Stimulated activated naive CD8-positive, alpha-beta T cell treated with anti-CD3 and anti-CD28 coated beads, Interleukin-15, Interleukin-2, amounts not matched to agents 100 ng/mL and 50 ng/mL, for 24 hours (primary cell): ENCODE measurements around the gene PKP1.
"Not testable (repeated sequence)": the region's sequence is repeated elsewhere in the genome, so short reads cannot be mapped to it uniquely, and the experiment has no call there.

ENCODE experiments used
- H3K27ac Mint-ChIP-seq: one replicate; pipeline ENCODE4 v1.8.0; 2021; ENCODE audit warnings: mild to moderate bottlenecking, mixed read lengths
- H3K27me3 Mint-ChIP-seq: one replicate; pipeline ENCODE4 v1.8.0; 2021; ENCODE audit warnings: mixed read lengths
- H3K36me3 Mint-ChIP-seq: one replicate; pipeline ENCODE4 v1.8.0; 2021; ENCODE audit warnings: low read depth, mixed read lengths
- H3K4me1 Mint-ChIP-seq: one replicate; pipeline ENCODE4 v1.8.0; 2021; ENCODE audit warnings: low read depth, mixed read lengths
- H3K4me3 Mint-ChIP-seq: one replicate; pipeline ENCODE4 v1.8.0; 2021; ENCODE audit warnings: mild to moderate bottlenecking, mixed read lengths
- H3K9me3 Mint-ChIP-seq: one replicate; pipeline ENCODE4 v1.8.0; 2021; ENCODE audit warnings: mixed read lengths

The PKP1 gene

DNA sequence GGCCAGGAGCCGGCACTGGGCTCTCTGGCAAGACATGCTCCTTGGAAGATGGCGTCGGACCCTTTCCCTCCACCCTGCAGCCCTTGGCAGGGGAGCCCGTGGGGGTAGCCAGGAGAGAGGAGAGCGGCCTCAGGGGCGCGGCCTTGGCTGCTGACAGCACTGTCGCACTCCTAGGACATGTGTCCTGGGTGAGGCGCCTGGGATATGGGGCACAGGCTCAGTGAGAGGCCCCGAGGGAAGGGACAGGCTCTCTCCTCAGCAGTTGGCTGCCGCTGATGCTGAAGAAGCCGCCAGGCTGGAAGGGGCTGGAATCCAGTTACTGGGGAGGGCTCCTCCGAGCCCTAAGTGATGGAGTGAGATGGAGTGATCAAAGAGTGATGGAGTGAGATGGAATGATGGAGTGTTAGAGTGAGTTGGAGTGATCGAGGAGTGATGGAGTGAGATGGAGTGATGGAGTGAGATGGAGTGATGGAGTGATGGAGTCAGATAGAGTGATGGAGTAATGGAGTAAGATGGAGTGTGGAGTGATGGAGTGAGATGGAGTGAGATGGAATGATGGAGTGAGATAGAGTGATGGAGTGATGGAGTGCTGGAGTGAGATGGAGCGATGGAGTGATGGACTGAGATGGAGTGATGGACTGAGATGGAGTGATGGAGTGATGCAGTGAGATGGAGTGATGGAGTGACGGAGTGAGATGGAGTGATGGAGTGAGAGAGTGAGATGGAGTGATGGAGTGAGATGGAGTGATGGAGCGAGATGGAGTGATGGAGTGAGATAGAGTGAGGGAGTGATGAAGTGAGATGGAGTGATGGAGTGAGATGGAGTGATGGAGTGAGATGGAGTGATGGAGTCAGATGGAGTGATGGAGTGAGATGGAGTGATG lies 27.6 kb upstream of the PKP1 start:
- H3K4me3 Mint-ChIP-seq: no peak overlapping the region
- no peaks in the 10 kb centered on the region for H3K4me1 Mint-ChIP-seq
- H3K27me3 Mint-ChIP-seq: peaks cover 5% of the 10 kb centered on the region
- H3K9me3 Mint-ChIP-seq: no peaks in the 10 kb centered on the region
- no peaks in the 10 kb centered on the region for H3K36me3 Mint-ChIP-seq
- no peak overlapping the region for H3K27ac Mint-ChIP-seq

- not testable (repeated sequence) for H3K9me3 Mint-ChIP-seq, H3K36me3 Mint-ChIP-seq, H3K4me3 Mint-ChIP-seq, H3K27ac Mint-ChIP-seq, H3K4me1 Mint-ChIP-seq, H3K27me3 Mint-ChIP-seq
Measured at GRCh38 chr1:201258132-201258531, 25.2 kb upstream of the PKP1 start.

GRCh38 chr1:201258763-201259230 lies 24.5 kb upstream of the PKP1 start:
- H3K9me3 Mint-ChIP-seq: no peaks in the 10 kb centered on the region
- no peaks in the 10 kb centered on the region for H3K4me1 Mint-ChIP-seq
- H3K27me3 Mint-ChIP-seq: peaks cover 6% of the 10 kb centered on the region
- H3K4me3 Mint-ChIP-seq: no peak overlapping the region
- H3K27ac Mint-ChIP-seq: no peak overlapping the region
- no peaks in the 10 kb centered on the region for H3K36me3 Mint-ChIP-seq

DNA sequence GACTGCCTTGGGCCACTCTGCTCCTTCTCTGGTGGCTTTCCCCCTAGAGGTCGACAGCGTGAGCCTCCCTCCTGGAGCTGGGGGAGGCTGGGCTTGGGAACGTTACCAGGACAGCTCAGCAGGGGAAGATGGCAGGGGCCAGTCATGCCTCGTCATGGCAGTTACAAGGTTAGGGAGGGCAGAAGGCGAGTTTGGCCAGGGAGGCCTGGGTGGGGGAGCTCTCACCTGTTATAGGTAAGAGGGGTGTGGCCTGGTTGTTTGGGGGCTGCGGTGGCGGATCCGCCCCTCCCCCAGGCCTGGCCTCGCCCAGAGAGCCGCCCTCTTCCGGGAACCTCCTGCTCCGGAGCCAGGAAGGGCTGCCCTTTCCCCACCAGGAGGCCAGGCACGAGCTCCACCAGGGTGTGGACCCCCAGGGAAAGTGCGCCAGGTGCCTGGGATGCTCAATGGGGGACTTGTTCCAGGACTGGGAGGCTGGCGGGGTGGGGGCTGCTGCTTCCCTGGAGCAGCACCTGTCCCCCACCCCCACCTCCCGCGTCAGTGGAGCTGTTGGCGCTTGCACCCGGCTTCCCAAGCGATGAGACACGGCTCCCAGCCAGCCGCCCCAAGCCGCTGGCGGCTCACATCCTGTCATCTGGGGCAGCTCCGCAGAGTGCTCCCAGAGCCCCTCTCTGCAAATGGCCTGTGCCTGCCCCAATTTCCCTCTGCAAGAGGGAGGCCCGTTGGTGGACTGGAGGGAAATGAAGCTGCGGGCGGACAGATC lies 23.6 kb upstream of the PKP1 start:
- Mint-ChIP-seq H3K4me1 (no peaks in the 10 kb centered on the region), H3K27me3 (peaks cover 6% of the 10 kb centered on the region), H3K27ac (no peak overlapping the region), H3K4me3 (no peak overlapping the region), H3K9me3 (no peaks in the 10 kb centered on the region), H3K36me3 (no peaks in the 10 kb centered on the region)

DNA sequence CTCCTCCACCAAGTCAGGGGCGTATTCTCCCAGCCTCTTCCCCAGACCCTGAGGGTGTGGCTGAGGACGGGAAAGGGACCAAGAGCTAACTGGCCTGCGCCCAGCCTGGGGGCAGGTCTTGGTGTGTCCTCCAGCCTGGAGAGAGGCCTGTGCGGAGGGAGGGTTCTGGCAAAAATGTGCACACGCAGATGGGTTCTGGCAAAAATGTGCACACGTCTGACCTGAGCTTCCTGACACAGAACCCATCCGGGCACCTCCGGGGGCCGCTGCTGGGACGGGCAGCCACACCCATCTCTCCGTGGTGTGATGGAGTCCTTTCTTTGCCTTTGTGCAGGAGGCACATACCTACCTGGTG lies 23.1 kb upstream of the PKP1 start:
- Mint-ChIP-seq H3K9me3 (no peaks in the 10 kb centered on the region), H3K27ac (no peak overlapping the region), H3K4me1 (no peaks in the 10 kb centered on the region), H3K36me3 (no peaks in the 10 kb centered on the region), H3K27me3 (peaks cover 6% of the 10 kb centered on the region), H3K4me3 (no peak overlapping the region)

GRCh38 chr1:201260648-201261311 lies 22.5 kb upstream of the PKP1 start:
- Mint-ChIP-seq H3K4me1 (no peaks in the 10 kb centered on the region), H3K36me3 (no peaks in the 10 kb centered on the region), H3K4me3 (no peak overlapping the region), H3K27me3 (peaks cover 6% of the 10 kb centered on the region), H3K27ac (no peak overlapping the region), H3K9me3 (no peaks in the 10 kb centered on the region)

GRCh38 chr1:201261771-201262547 lies 21.3 kb upstream of the PKP1 start:
- H3K9me3 Mint-ChIP-seq: no peaks in the 10 kb centered on the region
- H3K4me3 Mint-ChIP-seq: no peak overlapping the region
- no peaks in the 10 kb centered on the region for H3K4me1 Mint-ChIP-seq
- no peak overlapping the region for H3K27ac Mint-ChIP-seq
- peaks cover 14% of the 10 kb centered on the region for H3K27me3 Mint-ChIP-seq
- no peaks in the 10 kb centered on the region for H3K36me3 Mint-ChIP-seq

GRCh38 chr1:201262963-201263608 lies 20.2 kb upstream of the PKP1 start:
- Mint-ChIP-seq H3K4me3 (no peak overlapping the region), H3K27me3 (peaks cover 22% of the 10 kb centered on the region), H3K36me3 (no peaks in the 10 kb centered on the region), H3K4me1 (no peaks in the 10 kb centered on the region), H3K27ac (no peak overlapping the region), H3K9me3 (no peaks in the 10 kb centered on the region)

DNA sequence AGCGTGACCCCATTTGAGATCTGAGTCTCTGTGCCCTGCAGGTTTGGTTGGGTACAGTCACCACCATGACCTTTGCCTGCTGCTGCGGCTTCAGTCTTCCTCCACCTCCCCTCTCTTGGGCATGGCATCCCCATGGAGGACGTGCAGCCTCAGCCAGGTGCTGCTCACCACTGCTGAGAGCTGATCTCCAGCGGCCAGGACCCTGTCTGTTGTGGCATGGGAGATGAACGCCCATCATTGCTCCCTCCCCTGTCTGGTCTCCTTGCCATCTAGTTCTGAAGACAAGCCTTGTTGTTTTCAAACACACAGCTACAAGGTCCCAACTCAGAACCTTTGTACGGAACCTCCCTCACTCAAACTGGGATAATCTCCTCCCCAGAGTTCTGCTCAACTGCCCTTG lies 19.2 kb upstream of the PKP1 start:
- H3K4me3 Mint-ChIP-seq: no peak overlapping the region
- H3K4me1 Mint-ChIP-seq: no peaks in the 10 kb centered on the region
- peaks cover 26% of the 10 kb centered on the region for H3K27me3 Mint-ChIP-seq
- no peak overlapping the region for H3K27ac Mint-ChIP-seq
- H3K36me3 Mint-ChIP-seq: no peaks in the 10 kb centered on the region
- H3K9me3 Mint-ChIP-seq: no peaks in the 10 kb centered on the region

- no peak overlapping the region for H3K27ac Mint-ChIP-seq
- H3K9me3 Mint-ChIP-seq: no peaks in the 10 kb centered on the region
- no peaks in the 10 kb centered on the region for H3K36me3 Mint-ChIP-seq
- no peak overlapping the region for H3K4me3 Mint-ChIP-seq
- no peaks in the 10 kb centered on the region for H3K4me1 Mint-ChIP-seq
- H3K27me3 Mint-ChIP-seq: peaks cover 30% of the 10 kb centered on the region
Measured at GRCh38 chr1:201264554-201264953, 18.8 kb upstream of the PKP1 start.

DNA sequence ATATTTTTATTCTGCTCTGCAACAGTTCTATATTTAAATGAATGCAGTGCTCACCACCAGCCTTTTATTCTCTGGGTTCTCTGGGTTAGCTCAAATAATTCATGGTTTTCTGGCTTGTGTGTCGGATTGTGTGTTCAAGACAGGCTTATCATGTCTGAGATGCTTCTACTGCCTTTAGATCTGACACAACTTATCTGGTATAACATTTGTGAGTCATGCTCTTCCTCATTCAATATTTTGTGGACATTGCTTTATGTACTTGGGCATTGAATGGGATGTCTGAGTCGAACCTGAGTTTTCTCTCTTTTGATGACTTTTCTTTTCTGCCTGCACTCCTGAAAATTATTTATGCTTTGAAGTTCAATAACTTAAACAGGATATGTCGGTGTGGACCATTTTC lies 17.6 kb upstream of the PKP1 start:
- H3K4me3 Mint-ChIP-seq: no peak overlapping the region
- no peaks in the 10 kb centered on the region for H3K36me3 Mint-ChIP-seq
- no peaks in the 10 kb centered on the region for H3K9me3 Mint-ChIP-seq
- H3K4me1 Mint-ChIP-seq: no peaks in the 10 kb centered on the region
- H3K27ac Mint-ChIP-seq: no peak overlapping the region
- H3K27me3 Mint-ChIP-seq: peaks cover 31% of the 10 kb centered on the region

GRCh38 chr1:201266276-201266675 lies 17.0 kb upstream of the PKP1 start:
- H3K9me3 Mint-ChIP-seq: no peaks in the 10 kb centered on the region
- no peak overlapping the region for H3K4me3 Mint-ChIP-seq
- no peak overlapping the region for H3K27ac Mint-ChIP-seq

GRCh38 chr1:201266774-201267173 lies 16.5 kb upstream of the PKP1 start:
- Mint-ChIP-seq H3K27me3 (peaks cover 30% of the 10 kb centered on the region), H3K36me3 (no peaks in the 10 kb centered on the region), H3K4me3 (no peak overlapping the region), H3K9me3 (no peaks in the 10 kb centered on the region), H3K27ac (no peak overlapping the region), H3K4me1 (no peaks in the 10 kb centered on the region)

More at GRCh38 chr1:201266276-201266675, 17.0 kb upstream of the PKP1 start:
- Mint-ChIP-seq H3K36me3 (no peaks in the 10 kb centered on the region), H3K4me1 (no peaks in the 10 kb centered on the region), H3K27me3 (peaks cover 30% of the 10 kb centered on the region)
